Measurements from ENCODE around the gene DEPDC5.

- no peak for TF ChIP-seq EZH2 (IDR thresholded peaks at IDR 0.05)
- no peak for TF ChIP-seq POLR2AphosphoS5 (IDR thresholded peaks at IDR 0.05; ENCODE audit: borderline replicate concordance, low read depth, low read length)
- TF ChIP-seq FOXP2 (optimal IDR thresholded peaks at IDR 0.05; ENCODE audit: control extremely low read depth, extremely low read length, insufficient read depth), result no peak
Observed at GRCh38 chr22:31938296-31938695, 184.5 kb downstream of the DEPDC5 start.

Data from SK-N-MC (cell line).